ENCODE data around the gene KCNT1.

GRCh38 chr9:135773530-135774238, 71.7 kb downstream of the KCNT1 start:
- no peak for TF ChIP-seq CTCF (conservative IDR thresholded peaks at IDR 0.05; ENCODE audit: low read depth, low read length)
- TF ChIP-seq EZH2 (IDR thresholded peaks at IDR 0.05; ENCODE audit: borderline replicate concordance, low read depth, low read length, poor library complexity, severe bottlenecking) = no peak
